ENCODE data around the gene GGA2.

GGA2 gene

GRCh38 chr16:23424292-23424958 is 85.9 kb downstream of the GGA2 start:
- H3K4me1 Mint-ChIP-seq, result peaks cover 12% of the 10 kb centered on the region
- peak overlapping the region; percentile 35 to 92 (median 70) for H3K27ac Mint-ChIP-seq
- no peak overlapping the region for H3K4me3 Mint-ChIP-seq
- TF ChIP-seq, protein P1, sequence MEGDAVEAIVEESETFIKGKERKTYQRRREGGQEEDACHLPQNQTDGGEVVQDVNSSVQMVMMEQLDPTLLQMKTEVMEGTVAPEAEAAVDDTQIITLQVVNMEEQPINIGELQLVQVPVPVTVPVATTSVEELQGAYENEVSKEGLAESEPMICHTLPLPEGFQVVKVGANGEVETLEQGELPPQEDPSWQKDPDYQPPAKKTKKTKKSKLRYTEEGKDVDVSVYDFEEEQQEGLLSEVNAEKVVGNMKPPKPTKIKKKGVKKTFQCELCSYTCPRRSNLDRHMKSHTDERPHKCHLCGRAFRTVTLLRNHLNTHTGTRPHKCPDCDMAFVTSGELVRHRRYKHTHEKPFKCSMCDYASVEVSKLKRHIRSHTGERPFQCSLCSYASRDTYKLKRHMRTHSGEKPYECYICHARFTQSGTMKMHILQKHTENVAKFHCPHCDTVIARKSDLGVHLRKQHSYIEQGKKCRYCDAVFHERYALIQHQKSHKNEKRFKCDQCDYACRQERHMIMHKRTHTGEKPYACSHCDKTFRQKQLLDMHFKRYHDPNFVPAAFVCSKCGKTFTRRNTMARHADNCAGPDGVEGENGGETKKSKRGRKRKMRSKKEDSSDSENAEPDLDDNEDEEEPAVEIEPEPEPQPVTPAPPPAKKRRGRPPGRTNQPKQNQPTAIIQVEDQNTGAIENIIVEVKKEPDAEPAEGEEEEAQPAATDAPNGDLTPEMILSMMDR (IDR thresholded peaks at IDR 0.05; ENCODE audit: unreplicated experiment in 3 of 3), result no peak
- no peaks in the 10 kb centered on the region for H3K9me3 Mint-ChIP-seq
- peaks cover 33% of the 10 kb centered on the region for H3K36me3 Mint-ChIP-seq (ENCODE audit: low read depth)
- H3K27me3 Mint-ChIP-seq (ENCODE audit: low read depth), result no peaks in the 10 kb centered on the region

DNA sequence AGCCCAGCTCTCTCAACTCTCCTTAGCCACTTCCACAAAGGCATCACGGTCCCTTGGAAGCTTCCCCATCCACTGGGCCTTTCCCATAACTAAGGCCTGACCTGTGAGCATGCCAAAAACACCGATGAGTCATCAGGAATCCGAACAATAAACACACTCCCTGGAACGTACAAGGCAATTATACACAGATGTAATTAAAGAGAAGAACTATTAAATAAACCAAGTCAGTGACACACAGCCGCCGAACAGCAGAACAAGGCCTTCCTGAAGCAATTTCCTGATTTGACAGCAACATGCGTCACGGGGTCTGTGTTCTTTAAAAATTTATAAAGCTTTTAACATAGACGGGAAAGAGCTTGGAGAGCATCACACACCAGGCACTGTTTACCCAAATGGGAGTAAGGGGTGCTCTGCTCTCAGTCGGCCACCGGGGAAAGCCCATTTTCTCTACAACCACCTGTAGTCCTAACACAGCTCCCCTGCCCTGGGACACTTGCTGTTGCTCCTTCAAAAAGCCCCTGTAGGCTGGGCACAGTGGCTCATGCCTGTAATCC is 86.7 kb downstream of the GGA2 start:
- TF ChIP-seq, protein P1 (IDR thresholded peaks at IDR 0.05; ENCODE audit: unreplicated experiment in 3 of 3), result no peak
- Mint-ChIP-seq H3K27me3 (ENCODE audit: low read depth) (no peaks in the 10 kb centered on the region), H3K27ac (peak overlapping the region; percentile 54 to 92 (median 76)), H3K4me1 (peaks cover 12% of the 10 kb centered on the region), H3K9me3 (no peaks in the 10 kb centered on the region), H3K36me3 (ENCODE audit: low read depth) (peaks cover 30% of the 10 kb centered on the region), H3K4me3 (peak overlapping the region in 1 of 3 experiments; percentile 1)

- peaks cover 34% of the 10 kb centered on the region for H3K36me3 Mint-ChIP-seq (ENCODE audit: low read depth)
- TF ChIP-seq, protein P1 (IDR thresholded peaks at IDR 0.05; ENCODE audit: unreplicated experiment in 3 of 3), result no peak
- no peak overlapping the region for H3K4me3 Mint-ChIP-seq
- peak overlapping the region in 2 of 3 experiments; percentile 11 to 62 for H3K27ac Mint-ChIP-seq
- no peaks in the 10 kb centered on the region for H3K27me3 Mint-ChIP-seq (ENCODE audit: low read depth)
- H3K9me3 Mint-ChIP-seq, result no peaks in the 10 kb centered on the region
- H3K4me1 Mint-ChIP-seq, result peaks cover 12% of the 10 kb centered on the region
Measured at GRCh38 chr16:23420011-23420410, 90.3 kb downstream of the GGA2 start.

GRCh38 chr16:23416816-23417215 is 93.5 kb downstream of the GGA2 start:
- TF ChIP-seq, protein P1 (IDR thresholded peaks at IDR 0.05; ENCODE audit: unreplicated experiment in 3 of 3), result no peak
- Mint-ChIP-seq H3K36me3 (ENCODE audit: low read depth) (peaks cover 39% of the 10 kb centered on the region), H3K4me1 (peaks cover 4% of the 10 kb centered on the region), H3K4me3 (no peak overlapping the region), H3K27me3 (ENCODE audit: low read depth) (no peaks in the 10 kb centered on the region), H3K27ac (no peak overlapping the region), H3K9me3 (no peaks in the 10 kb centered on the region)

DNA sequence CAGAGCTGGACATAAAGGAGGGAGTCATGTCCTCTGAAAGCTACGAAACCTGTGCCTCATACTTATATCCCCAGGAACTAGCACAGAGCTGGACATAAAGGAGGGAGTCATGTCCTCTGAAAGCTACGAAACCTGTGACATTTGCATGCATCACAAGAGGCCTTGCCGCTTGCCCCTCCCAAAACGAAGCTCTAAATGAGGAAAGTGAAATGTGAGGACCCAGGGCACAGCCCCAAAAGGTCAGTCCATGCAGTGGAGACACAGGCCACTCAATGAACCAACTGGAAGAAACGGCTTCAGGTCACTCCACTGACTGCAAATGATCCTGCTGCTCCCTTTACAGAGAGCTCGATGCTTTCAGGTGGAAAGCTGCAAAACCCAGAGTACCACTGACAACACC is 95.6 kb downstream of the GGA2 start:
- Mint-ChIP-seq H3K9me3 (no peaks in the 10 kb centered on the region), H3K4me3 (no peak overlapping the region), H3K4me1 (peaks cover 5% of the 10 kb centered on the region), H3K27ac (no peak overlapping the region), H3K36me3 (ENCODE audit: low read depth) (peaks cover 50% of the 10 kb centered on the region), H3K27me3 (ENCODE audit: low read depth) (no peaks in the 10 kb centered on the region)
- TF ChIP-seq, protein P1 (IDR thresholded peaks at IDR 0.05; ENCODE audit: unreplicated experiment in 3 of 3), result no peak

Measured in nephron (organoid).